Mesenchymal stem cell (in vitro differentiated cells and primary cell): ENCODE results near the gene INSIG1.

Experiments
- DNase-seq: peaks from one replicate; pipeline ENCODE4 v3.0.0-alpha.2; 2013
- H2AFZ ChIP-seq: one replicate; pipeline ENCODE4 v1.6.1; 2013; ENCODE audit warnings: low read depth, mild to moderate bottlenecking, control low read depth, inconsistent platforms, low read length, moderate library complexity
- H2AK5ac ChIP-seq: 2 replicates; pipeline ENCODE4 v1.6.1; 2013; ENCODE audit warnings: low read length, moderate library complexity, mild to moderate bottlenecking, inconsistent platforms; ENCODE audit not compliant: severe bottlenecking
- H2BK120ac ChIP-seq: one replicate; pipeline ENCODE4 v1.6.1; 2013; ENCODE audit warnings: low read depth, mild to moderate bottlenecking, inconsistent platforms, low read length, moderate library complexity
- H2BK12ac ChIP-seq, 2 experiments: one replicate each; pipeline ENCODE4 v1.6.1; 2013; ENCODE audit warnings: inconsistent platforms in 2 of 2, low read length in 2 of 2, mild to moderate bottlenecking in 2 of 2, moderate library complexity in 2 of 2, control low read depth in 1 of 2
- H2BK15ac ChIP-seq: one replicate; pipeline ENCODE4 v1.6.1; 2013; ENCODE audit warnings: mild to moderate bottlenecking, low read depth, inconsistent platforms; ENCODE audit not compliant: poor library complexity, severe bottlenecking
- H2BK5ac ChIP-seq: 2 replicates; pipeline ENCODE4 v1.6.1; 2013; ENCODE audit warnings: low read depth, mild to moderate bottlenecking, low read length, control low read depth, inconsistent platforms; ENCODE audit not compliant: poor library complexity, severe bottlenecking
- H3K14ac ChIP-seq, 2 experiments: one replicate each; pipeline ENCODE4 v1.6.1; 2013; ENCODE audit warnings: inconsistent platforms in 2 of 2, low read length in 2 of 2, control low read depth in 1 of 2, mild to moderate bottlenecking in 1 of 2, moderate library complexity in 1 of 2
- H3K18ac ChIP-seq, 2 experiments: one replicate each; pipeline ENCODE4 v1.6.1; 2013; ENCODE audit warnings: inconsistent platforms in 2 of 2, low read length in 2 of 2, control low read depth in 1 of 2, low read depth in 1 of 2, mild to moderate bottlenecking in 1 of 2
- H3K23ac ChIP-seq, 2 experiments: one replicate each; pipeline ENCODE4 v1.6.1; 2013; ENCODE audit warnings: inconsistent platforms in 2 of 2, low read length in 2 of 2, mild to moderate bottlenecking in 2 of 2, moderate library complexity in 2 of 2, control low read depth in 1 of 2
- H3K27ac ChIP-seq: 2 replicates; pipeline ENCODE4 v1.5.1; 2013; ENCODE audit warnings: mild to moderate bottlenecking, moderate library complexity, low read length, control low read depth, inconsistent platforms; ENCODE audit not compliant: poor library complexity, severe bottlenecking
- H3K27me3 ChIP-seq, 2 experiments: 2 replicates each; pipeline versions ENCODE4 v1.6.1 to v1.7.0; 2013; ENCODE audit warnings: low read length in 2 of 2, mild to moderate bottlenecking in 2 of 2, moderate library complexity in 2 of 2, control low read depth in 1 of 2, inconsistent platforms in 1 of 2; ENCODE audit not compliant: control insufficient read depth in 1 of 2, insufficient read depth in 1 of 2
- H3K36me3 ChIP-seq, 2 experiments: 2 replicates each; pipeline versions ENCODE4 v1.6.1 to v1.7.0; 2013; ENCODE audit warnings: low read length in 2 of 2, control low read depth in 1 of 2, inconsistent platforms in 1 of 2, low read depth in 1 of 2, mild to moderate bottlenecking in 1 of 2; ENCODE audit not compliant: insufficient read depth in 2 of 2, control insufficient read depth in 1 of 2
- H3K4ac ChIP-seq, 2 experiments: one replicate each; pipeline ENCODE4 v1.6.1; 2013; ENCODE audit warnings: inconsistent platforms in 2 of 2, low read length in 2 of 2, mild to moderate bottlenecking in 2 of 2, moderate library complexity in 2 of 2, control low read depth in 1 of 2, low read depth in 1 of 2
- H3K4me1 ChIP-seq: 2 replicates; pipeline ENCODE4 v1.6.1; 2013; ENCODE audit warnings: low read depth, low read length, control low read depth; ENCODE audit not compliant: control insufficient read depth, insufficient read depth
- H3K4me2 ChIP-seq: 2 replicates; pipeline ENCODE4 v1.6.1; 2013; ENCODE audit warnings: low read length, mild to moderate bottlenecking, inconsistent platforms; ENCODE audit not compliant: poor library complexity, severe bottlenecking
- H3K4me3 ChIP-seq, 2 experiments: 2 replicates each; pipeline versions ENCODE4 v1.5.1 to v1.7.0; 2013; ENCODE audit warnings: low read length in 2 of 2, mild to moderate bottlenecking in 2 of 2, control low read depth in 1 of 2, low read depth in 1 of 2; ENCODE audit not compliant: insufficient read depth in 1 of 2
- H3K79me1 ChIP-seq: replicated peaks from 2 replicates; pipeline ENCODE4 v1.6.1; 2013; ENCODE audit warnings: mild to moderate bottlenecking, control low read depth, low read length, inconsistent platforms; ENCODE audit not compliant: poor library complexity, severe bottlenecking
- H3K9ac ChIP-seq: 2 replicates; pipeline ENCODE4 v1.7.0; 2013; ENCODE audit warnings: mild to moderate bottlenecking, low read length, moderate library complexity
- H3K9me3 ChIP-seq: 2 replicates; pipeline ENCODE4 v1.7.0; 2013; ENCODE audit warnings: mild to moderate bottlenecking, low read length; ENCODE audit not compliant: control insufficient read depth
- H4K8ac ChIP-seq: one replicate; pipeline ENCODE4 v1.6.1; 2013; ENCODE audit warnings: inconsistent platforms, mild to moderate bottlenecking, low read length, moderate library complexity
- H4K91ac ChIP-seq: one replicate; pipeline ENCODE4 v1.6.1; 2013; ENCODE audit warnings: mild to moderate bottlenecking, low read length, inconsistent platforms
- WGBS: methylation state at CpG from one replicate; pipeline ENCODE4 v1.1.7; 2013; ENCODE audit warnings: mixed read lengths; 5-methylcytosine and 5-hydroxymethylcytosine counted together

INSIG1 gene

GRCh38 chr7:155355745-155356144, 58.1 kb downstream of the INSIG1 start:
- no peak overlapping the region for H2BK12ac ChIP-seq

GRCh38 chr7:155356323-155357105, 58.8 kb downstream of the INSIG1 start:
- 49% methylated on average over 11 of the region's 14 CpGs for WGBS
- H3K79me1 ChIP-seq: no peaks in the 10 kb centered on the region
- no peak overlapping the region for H3K4me2 ChIP-seq
- no peak overlapping the region for H2BK12ac ChIP-seq
- no peak overlapping the region for H3K9ac ChIP-seq
- no peak overlapping the region for H3K27ac ChIP-seq
- H3K36me3 ChIP-seq: no peaks in the 10 kb centered on the region
- no peak overlapping the region for H2AFZ ChIP-seq
- no peak overlapping the region for H3K14ac ChIP-seq
- H3K23ac ChIP-seq: no peak overlapping the region
- no peak overlapping the region for H4K91ac ChIP-seq
- H3K4me3 ChIP-seq: no peak overlapping the region
- H2AK5ac ChIP-seq: no peak overlapping the region
- no peak overlapping the region for H3K4ac ChIP-seq
- no peak overlapping the region for H2BK5ac ChIP-seq
- no peaks in the 10 kb centered on the region for H3K4me1 ChIP-seq
- no peak overlapping the region for H2BK15ac ChIP-seq
- DNase-seq: peak; percentile 10
- no peaks in the 10 kb centered on the region for H3K9me3 ChIP-seq
- peaks cover 41 to 73% of the 10 kb centered on the region in 2 experiments for H3K27me3 ChIP-seq
- no peak overlapping the region for H2BK120ac ChIP-seq
- H3K18ac ChIP-seq: no peak overlapping the region
- no peak overlapping the region for H4K8ac ChIP-seq

More at GRCh38 chr7:155355745-155356144, 58.1 kb downstream of the INSIG1 start:
- no peak overlapping the region for H3K4me3 ChIP-seq
- no peak overlapping the region for H2AFZ ChIP-seq
- H2BK120ac ChIP-seq: no peak overlapping the region
- no peaks in the 10 kb centered on the region for H3K79me1 ChIP-seq
- no peak overlapping the region for H3K9ac ChIP-seq
- H4K8ac ChIP-seq: no peak overlapping the region
- H2AK5ac ChIP-seq: no peak overlapping the region
- H3K9me3 ChIP-seq: no peaks in the 10 kb centered on the region
- H2BK5ac ChIP-seq: no peak overlapping the region
- H3K4ac ChIP-seq: no peak overlapping the region
- H3K4me2 ChIP-seq: no peak overlapping the region
- no peaks in the 10 kb centered on the region for H3K36me3 ChIP-seq
- no peak overlapping the region for H2BK15ac ChIP-seq
- DNase-seq: no peak
- H3K27me3 ChIP-seq: peaks cover 37 to 72% of the 10 kb centered on the region in 2 experiments
- H3K18ac ChIP-seq: no peak overlapping the region
- no peaks in the 10 kb centered on the region for H3K4me1 ChIP-seq
- H3K23ac ChIP-seq: no peak overlapping the region
- 91% methylated on average over 8 of the region's 8 CpGs for WGBS
- no peak overlapping the region for H3K14ac ChIP-seq
- H4K91ac ChIP-seq: no peak overlapping the region
- H3K27ac ChIP-seq: no peak overlapping the region

- Histone ChIP-seq H2BK5ac (no peak overlapping the region), H3K14ac (no peak overlapping the region), H3K9ac (no peak overlapping the region), H3K4me2 (no peak overlapping the region), H2AK5ac (no peak overlapping the region), H3K36me3 (no peaks in the 10 kb centered on the region), H4K91ac (no peak overlapping the region), H3K27me3 (peaks cover 52 to 73% of the 10 kb centered on the region in 2 experiments), H2BK120ac (no peak overlapping the region), H3K27ac (no peak overlapping the region), H2AFZ (no peak overlapping the region), H3K18ac (no peak overlapping the region), H2BK15ac (no peak overlapping the region), H3K79me1 (no peaks in the 10 kb centered on the region), H3K23ac (no peak overlapping the region), H3K4ac (no peak overlapping the region), H3K4me3 (no peak overlapping the region), H3K4me1 (no peaks in the 10 kb centered on the region), H3K9me3 (no peaks in the 10 kb centered on the region), H4K8ac (no peak overlapping the region), H2BK12ac (no peak overlapping the region)
- WGBS: 77% methylated on average over 14 of the region's 14 CpGs
- DNase-seq: no peak
Measured at GRCh38 chr7:155357573-155358041, 59.9 kb downstream of the INSIG1 start.

GRCh38 chr7:155358066-155358947, 60.6 kb downstream of the INSIG1 start:
- H3K14ac ChIP-seq: no peak overlapping the region
- no peak overlapping the region for H3K18ac ChIP-seq
- H2BK120ac ChIP-seq: no peak overlapping the region
- no peaks in the 10 kb centered on the region for H3K36me3 ChIP-seq
- no peak overlapping the region for H3K4me2 ChIP-seq
- H4K91ac ChIP-seq: peak overlapping the region; percentile 3
- H2AK5ac ChIP-seq: no peak overlapping the region
- no peak overlapping the region for H3K9ac ChIP-seq
- H2BK12ac ChIP-seq: no peak overlapping the region
- H4K8ac ChIP-seq: no peak overlapping the region
- no peak overlapping the region for H3K4me3 ChIP-seq
- H3K4ac ChIP-seq: no peak overlapping the region
- no peaks in the 10 kb centered on the region for H3K4me1 ChIP-seq
- no peak for DNase-seq
- no peak overlapping the region for H2BK15ac ChIP-seq
- no peaks in the 10 kb centered on the region for H3K79me1 ChIP-seq
- H2AFZ ChIP-seq: no peak overlapping the region
- no peaks in the 10 kb centered on the region for H3K9me3 ChIP-seq
- peaks cover 59 to 73% of the 10 kb centered on the region in 2 experiments for H3K27me3 ChIP-seq
- no peak overlapping the region for H3K27ac ChIP-seq
- 62% methylated on average over 39 of the region's 40 CpGs for WGBS
- no peak overlapping the region for H2BK5ac ChIP-seq
- no peak overlapping the region for H3K23ac ChIP-seq
